Colonic mucosa (tissue), 4 donors: ENCODE results near the gene IFNAR1. TPM values are rescaled to one million over a fixed set of nuclear protein-coding genes. Genes with fewer than 3 reads are reported as not detected.
"Not testable (repeated sequence)": the region's sequence is repeated elsewhere in the genome, so short reads cannot be mapped to it uniquely, and the experiment has no call there.

Experiments used
- DNase-seq: peaks from one replicate; pipeline ENCODE4 v3.0.0-alpha.2; 2020
- H3K27ac ChIP-seq: fragments of 200-600 bp; one replicate; pipeline ENCODE4 v1.8.0; 2021
- H3K27me3 ChIP-seq: fragments of 200-600 bp; one replicate; pipeline ENCODE4 v1.8.0; 2021
- H3K36me3 ChIP-seq: fragments of 200-600 bp; one replicate; pipeline ENCODE4 v1.8.0; 2021
- H3K4me1 ChIP-seq: fragments of 200-600 bp; one replicate; pipeline ENCODE4 v1.8.0; 2021; ENCODE audit warnings: mild to moderate bottlenecking
- H3K4me3 ChIP-seq: fragments of 200-600 bp; one replicate; pipeline ENCODE4 v1.8.0; 2021
- H3K9ac ChIP-seq, 2 donors: one replicate each; pipeline ENCODE4 v1.7.0; 2013; ENCODE audit warnings: control low read depth in 2 of 2, low read depth in 2 of 2, low read length in 2 of 2
- H3K9me3 ChIP-seq: fragments of 200-600 bp; one replicate; pipeline ENCODE4 v1.8.0; 2021
- intact Hi-C: fragments of 100-400 bp; cut with DNase I; formaldehyde crosslinking; loops from one replicate; pipeline ENCODE4 v1.14.1; 2022
- total RNA-seq, 2 donors: library from RNA; stranded (reverse); fragmentation: NEBNext Ultra II Directional in 1 of 2; extraction: Animal tissue kit (Norgen Biotek cat#: 25700) in 1 of 2; gene quantifications; one replicate each; pipeline ENCODE4 v1.2.1, GENCODE V29; 2021
- TF ChIP-seq, protein P1 (sequence below): fragments of 200-600 bp; IDR thresholded peaks from one replicate; pipeline ENCODE4 v1.8.0; 2022; ENCODE audit warnings: antibody characterized with exemption, mild to moderate bottlenecking
- donor health status: healthy.
- donor health status: DM: no; HTN: no; CAD: no.
- donor health status: DM: no; HTN: no; CAD: no.

Gene IFNAR1
- total RNA-seq, 2 donors from 2014 or later, result 32.3 to 62.2 TPM

- Histone ChIP-seq H3K4me1 (peaks cover 9% of the 10 kb centered on the region), H3K27me3 (no peaks in the 10 kb centered on the region), H3K9me3 (no peaks in the 10 kb centered on the region), H3K9ac (no peak overlapping the region), H3K4me3 (no peak overlapping the region), H3K36me3 (no peaks in the 10 kb centered on the region), H3K27ac (no peak overlapping the region)
- DNase-seq, result no peak
- TF ChIP-seq, protein P1, sequence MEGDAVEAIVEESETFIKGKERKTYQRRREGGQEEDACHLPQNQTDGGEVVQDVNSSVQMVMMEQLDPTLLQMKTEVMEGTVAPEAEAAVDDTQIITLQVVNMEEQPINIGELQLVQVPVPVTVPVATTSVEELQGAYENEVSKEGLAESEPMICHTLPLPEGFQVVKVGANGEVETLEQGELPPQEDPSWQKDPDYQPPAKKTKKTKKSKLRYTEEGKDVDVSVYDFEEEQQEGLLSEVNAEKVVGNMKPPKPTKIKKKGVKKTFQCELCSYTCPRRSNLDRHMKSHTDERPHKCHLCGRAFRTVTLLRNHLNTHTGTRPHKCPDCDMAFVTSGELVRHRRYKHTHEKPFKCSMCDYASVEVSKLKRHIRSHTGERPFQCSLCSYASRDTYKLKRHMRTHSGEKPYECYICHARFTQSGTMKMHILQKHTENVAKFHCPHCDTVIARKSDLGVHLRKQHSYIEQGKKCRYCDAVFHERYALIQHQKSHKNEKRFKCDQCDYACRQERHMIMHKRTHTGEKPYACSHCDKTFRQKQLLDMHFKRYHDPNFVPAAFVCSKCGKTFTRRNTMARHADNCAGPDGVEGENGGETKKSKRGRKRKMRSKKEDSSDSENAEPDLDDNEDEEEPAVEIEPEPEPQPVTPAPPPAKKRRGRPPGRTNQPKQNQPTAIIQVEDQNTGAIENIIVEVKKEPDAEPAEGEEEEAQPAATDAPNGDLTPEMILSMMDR, result no peak
- intact Hi-C loops, result loop anchor here (10.0 kb wide), 1 partner anchor 67 kb away; no protein-coding TSS in a partner anchor
Observed at GRCh38 chr21:33378081-33378480, 53.3 kb downstream of the IFNAR1 start.

DNA sequence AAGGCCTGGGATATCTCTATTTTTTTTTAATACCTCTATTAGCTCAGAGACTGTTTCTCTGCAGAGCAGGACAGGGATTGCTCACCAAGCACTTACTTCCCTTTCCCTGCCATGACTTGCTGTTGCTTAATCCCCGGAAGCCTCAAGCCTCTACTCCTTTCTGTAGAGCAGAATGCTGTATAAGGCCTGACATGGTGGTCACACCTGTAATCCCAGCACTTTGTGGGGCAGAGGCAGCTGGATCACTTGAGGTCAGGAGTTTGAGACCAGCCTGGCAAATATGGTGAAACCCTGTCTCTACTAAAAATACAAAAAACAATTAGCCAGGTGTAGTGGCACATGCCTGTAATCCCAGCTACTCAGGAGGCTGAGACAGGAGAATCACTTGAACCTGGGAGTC is 55.2 kb downstream of the IFNAR1 start:
- not testable (repeated sequence) for H3K4me3 ChIP-seq, H3K36me3 ChIP-seq, DNase-seq, H3K9me3 ChIP-seq, H3K27me3 ChIP-seq
- peak overlapping the region in 1 of 2 donors; percentile 8 for H3K9ac ChIP-seq
- H3K27ac ChIP-seq, result peak overlapping the region; percentile 75
- peaks cover 11% of the 10 kb centered on the region for H3K4me1 ChIP-seq
- intact Hi-C loops, result loop anchor here (10.0 kb wide), 1 partner anchor 65 kb away; no protein-coding TSS in a partner anchor

DNA sequence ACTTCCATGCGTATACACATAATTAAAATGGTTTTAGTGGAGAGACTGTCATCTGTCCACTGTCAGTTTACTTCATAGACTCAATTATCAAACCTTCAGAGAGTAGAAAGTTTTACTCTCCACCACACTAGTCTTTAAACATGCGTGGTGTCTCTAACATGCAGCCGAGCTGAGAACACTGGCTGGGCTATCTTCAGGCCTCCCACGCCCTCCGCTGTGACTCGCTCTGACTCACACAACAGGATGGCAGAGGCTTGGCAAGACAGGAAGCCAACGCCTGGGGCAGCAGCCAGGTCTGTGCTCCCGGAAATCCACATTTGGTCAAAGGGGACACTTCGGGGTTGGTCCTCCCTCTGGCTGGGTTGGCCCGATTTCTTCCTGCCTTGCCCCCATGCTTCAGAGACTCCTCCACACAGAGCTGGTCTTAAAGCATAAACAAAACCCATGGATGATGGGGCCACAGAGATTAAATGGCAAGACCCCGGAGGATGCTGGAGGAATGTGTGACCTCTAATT is 55.8 kb downstream of the IFNAR1 start:
- H3K27ac ChIP-seq, result peak overlapping the region; percentile 75
- intact Hi-C loops, result no loop called here
- H3K4me1 ChIP-seq, result peaks cover 11% of the 10 kb centered on the region
- H3K9me3 ChIP-seq, result no peaks in the 10 kb centered on the region
- peak overlapping the region; percentile 8 to 54 for H3K9ac ChIP-seq
- H3K4me3 ChIP-seq, result no peak overlapping the region
- H3K27me3 ChIP-seq, result no peaks in the 10 kb centered on the region
- TF ChIP-seq, protein P1, result no peak
- DNase-seq, result peak; percentile 89
- no peaks in the 10 kb centered on the region for H3K36me3 ChIP-seq

DNA sequence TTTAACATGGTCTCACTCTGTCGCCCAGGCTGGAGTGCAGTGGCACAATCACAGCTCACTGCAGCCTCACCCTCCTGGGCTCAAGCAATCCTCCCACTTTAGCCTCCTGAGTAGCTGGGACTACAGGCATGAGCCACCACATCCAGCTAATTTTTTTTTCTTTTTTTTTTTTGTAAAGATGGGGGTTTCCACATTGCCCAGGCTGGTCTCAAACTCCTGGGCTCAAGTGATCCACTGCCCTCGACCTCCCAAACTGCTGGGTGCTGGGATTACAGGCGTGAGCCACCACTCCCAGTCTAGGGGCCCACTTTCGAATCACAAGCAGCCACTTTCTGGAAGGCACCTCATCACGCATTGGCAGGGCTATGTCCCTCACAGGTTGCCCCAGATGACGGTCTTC is 56.6 kb downstream of the IFNAR1 start:
- H3K9me3 ChIP-seq, H3K36me3 ChIP-seq, H3K4me3 ChIP-seq, H3K9ac ChIP-seq, DNase-seq, intact Hi-C loops, H3K27me3 ChIP-seq, H3K27ac ChIP-seq: not testable (repeated sequence)
- peaks cover 11% of the 10 kb centered on the region for H3K4me1 ChIP-seq

GRCh38 chr21:33383056-33383888 is 58.5 kb downstream of the IFNAR1 start:
- Histone ChIP-seq H3K9ac (peak overlapping the region; percentile 50 to 51), H3K4me3 (no peak overlapping the region), H3K36me3 (no peaks in the 10 kb centered on the region), H3K27me3 (no peaks in the 10 kb centered on the region), H3K27ac (peak overlapping the region; percentile 69), H3K9me3 (no peaks in the 10 kb centered on the region), H3K4me1 (peaks cover 11% of the 10 kb centered on the region)
- peak; percentile 64 for DNase-seq
- TF ChIP-seq, protein P1, result no peak
- intact Hi-C loops, result no loop called here

GRCh38 chr21:33384841-33385331 is 60.1 kb downstream of the IFNAR1 start:
- Histone ChIP-seq H3K4me3 (no peak overlapping the region), H3K36me3 (no peaks in the 10 kb centered on the region), H3K9ac (no peak overlapping the region), H3K27me3 (no peaks in the 10 kb centered on the region), H3K9me3 (no peaks in the 10 kb centered on the region), H3K4me1 (peaks cover 11% of the 10 kb centered on the region), H3K27ac (peak overlapping the region; percentile 49)
- intact Hi-C loops, result no loop called here
- DNase-seq, result no peak
- TF ChIP-seq, protein P1, result no peak
